GM23338 (cell line): Measurements from ENCODE around the gene TUBB1. TPM values are rescaled to one million over a fixed set of nuclear protein-coding genes. Genes with fewer than 3 reads are reported as not detected.

Source experiments
- ATAC-seq: fragments of 200-7000 bp; cut with Tn5 transposase; 3 replicates; pipeline ENCODE4 v1.9.1; 2020
- DNase-seq: peaks from one replicate; pipeline ENCODE4 v3.0.0-alpha.2; 2015; ENCODE audit warnings: low spot score
- H2AFZ ChIP-seq: fragments of 200-600 bp; sonication (generic); 2 replicates; pipeline ENCODE4 v1.8.0; 2016; ENCODE audit warnings: antibody characterized with exemption, mild to moderate bottlenecking, moderate library complexity
- H3F3A ChIP-seq: fragments of 200-600 bp; sonication (generic); replicated peaks from 2 replicates; pipeline ENCODE4 v1.8.0; 2017; ENCODE audit warnings: antibody characterized with exemption, mixed run types, low read depth
- H3K27ac ChIP-seq: fragments of 200-600 bp; sonication (generic); 2 replicates; pipeline ENCODE4 v1.6.1; 2016; ENCODE audit warnings: low read depth
- H3K27me3 ChIP-seq: fragments of 200-600 bp; sonication (generic); 2 replicates; pipeline ENCODE4 v1.8.0; 2016; ENCODE audit warnings: mild to moderate bottlenecking, mixed run types, moderate library complexity; ENCODE audit not compliant: insufficient read depth
- H3K36me3 ChIP-seq: fragments of 200-600 bp; sonication (generic); 2 replicates; pipeline ENCODE4 v1.8.0; 2016; ENCODE audit warnings: mild to moderate bottlenecking; ENCODE audit not compliant: insufficient read depth
- H3K4me1 ChIP-seq: fragments of 200-600 bp; sonication (generic); 2 replicates; pipeline ENCODE4 v1.8.0; 2016; ENCODE audit warnings: mild to moderate bottlenecking, moderate library complexity; ENCODE audit not compliant: insufficient read depth
- H3K4me2 ChIP-seq: fragments of 200-600 bp; sonication (generic); 2 replicates; pipeline ENCODE4 v1.7.1; 2017; ENCODE audit warnings: mixed run types
- H3K4me3 ChIP-seq: fragments of 200-600 bp; sonication (generic); 2 replicates; pipeline ENCODE4 v1.6.1; 2016; ENCODE audit warnings: mixed run types
- H3K79me2 ChIP-seq: fragments of 200-600 bp; sonication (generic); replicated peaks from 2 replicates; pipeline ENCODE4 v1.8.0; 2017; ENCODE audit warnings: mild to moderate bottlenecking; ENCODE audit not compliant: insufficient read depth
- H3K9me2 ChIP-seq: fragments of 200-600 bp; sonication (generic); 2 replicates; pipeline ENCODE4 v1.8.0; 2017; ENCODE audit not compliant: insufficient read depth
- H4K20me1 ChIP-seq: fragments of 200-600 bp; sonication (generic); replicated peaks from 2 replicates; pipeline ENCODE4 v1.8.0; 2017; ENCODE audit warnings: mild to moderate bottlenecking; ENCODE audit not compliant: insufficient read depth
- H3K27ac Mint-ChIP-seq: 2 replicates; pipeline ENCODE4 v1.8.0; 2020; ENCODE audit warnings: inconsistent platforms, mild to moderate bottlenecking, moderate library complexity, mixed read lengths
- H3K27me3 Mint-ChIP-seq: 3 replicates; pipeline ENCODE4 v1.8.0; 2022; ENCODE audit warnings: low read depth, mild to moderate bottlenecking, moderate library complexity, mixed read lengths, inconsistent platforms; ENCODE audit not compliant: insufficient read depth, poor library complexity
- H3K36me3 Mint-ChIP-seq: 3 replicates; pipeline ENCODE4 v1.8.0; 2021; ENCODE audit warnings: low read depth, mild to moderate bottlenecking, inconsistent platforms, moderate library complexity, mixed read lengths
- H3K4me1 Mint-ChIP-seq: 3 replicates; pipeline ENCODE4 v1.8.0; 2020; ENCODE audit warnings: mild to moderate bottlenecking, inconsistent platforms, mixed read lengths
- H3K4me3 Mint-ChIP-seq: 3 replicates; pipeline ENCODE4 v1.8.0; 2021; ENCODE audit warnings: moderate library complexity, mild to moderate bottlenecking, inconsistent platforms, mixed read lengths
- H3K9me3 Mint-ChIP-seq: 3 replicates; pipeline ENCODE4 v1.8.0; 2020; ENCODE audit warnings: moderate library complexity, mild to moderate bottlenecking, inconsistent platforms, mixed read lengths
- CREB1 ChIP-seq: fragments of 250-450 bp; sonication (Bioruptor Pico); IDR thresholded peaks from 2 replicates; pipeline ENCODE4 v1.5.0; 2020; ENCODE audit warnings: low read depth, mild to moderate bottlenecking, moderate library complexity
- EZH2 ChIP-seq: fragments of 200-600 bp; sonication (generic); IDR thresholded peaks from one replicate; pipeline ENCODE4 v1.8.0; 2017; ENCODE audit warnings: antibody characterized with exemption, mild to moderate bottlenecking, low read depth; ENCODE audit not compliant: unreplicated experiment
- EZH2phosphoT487 ChIP-seq: fragments of 200-600 bp; sonication (generic); IDR thresholded peaks from one replicate; pipeline ENCODE4 v1.8.1; 2018; ENCODE audit warnings: antibody characterized with exemption; ENCODE audit not compliant: unreplicated experiment
- NANOG ChIP-seq: IDR thresholded peaks from 2 replicates; pipeline ENCODE4 v1.6.1; 2016; ENCODE audit warnings: antibody characterized with exemption, borderline replicate concordance
- POLR2AphosphoS5 ChIP-seq: IDR thresholded peaks from 2 replicates; pipeline ENCODE4 v1.6.1; 2016; ENCODE audit warnings: antibody characterized with exemption, low read depth
- ZNF114 ChIP-seq: fragments of 250-450 bp; sonication (Bioruptor Pico); IDR thresholded peaks from 2 replicates; pipeline ENCODE4 v1.5.0; 2020; ENCODE audit warnings: mild to moderate bottlenecking, moderate library complexity
- ZNF331 ChIP-seq: fragments of 250-450 bp; sonication (Bioruptor Pico); IDR thresholded peaks from 2 replicates; pipeline ENCODE4 v1.5.0; 2020; ENCODE audit warnings: low read depth, mild to moderate bottlenecking, moderate library complexity
- polyA plus RNA-seq: library from polyadenylated mRNA; unstranded; fragments of >200 nt; fragmentation: Nextera tagmentation; extraction: Ambion mirVana; gene quantifications from 2 replicates; pipeline ENCODE4 v1.2.1, GENCODE V29; 2016
- total RNA-seq: library from RNA; depleted of rRNA; stranded (reverse); fragments of >200 nt; shearing (Covaris generic); gene quantifications from 2 replicates; pipeline ENCODE4 v1.2.3, GENCODE V29; 2014
- TF ChIP-seq, protein P1 (sequence below): IDR thresholded peaks from one replicate; pipeline ENCODE4 v1.6.1; 2018; ENCODE audit warnings: antibody characterized with exemption; ENCODE audit not compliant: unreplicated experiment
- TF ChIP-seq, protein P2 (sequence below), 2 experiments: fragments of 200-600 bp in 1 of 2; sonication (generic) in 1 of 2; conservative IDR thresholded peaks; 2 replicates each; pipeline versions ENCODE4 v1.5.1 to v1.6.1; 2016 to 2017; ENCODE audit warnings: antibody characterized with exemption in 2 of 2, low read depth in 2 of 2, mild to moderate bottlenecking in 2 of 2, moderate library complexity in 1 of 2
- TF ChIP-seq, protein P3 (sequence below): fragments of 250-450 bp; sonication (Bioruptor Pico); IDR thresholded peaks from 2 replicates; pipeline ENCODE4 v1.5.0; 2020; ENCODE audit warnings: mild to moderate bottlenecking, moderate library complexity

The TUBB1 gene
- total and polyA plus RNA-seq, 2 experiments from 2014 or later, result not detected

DNA sequence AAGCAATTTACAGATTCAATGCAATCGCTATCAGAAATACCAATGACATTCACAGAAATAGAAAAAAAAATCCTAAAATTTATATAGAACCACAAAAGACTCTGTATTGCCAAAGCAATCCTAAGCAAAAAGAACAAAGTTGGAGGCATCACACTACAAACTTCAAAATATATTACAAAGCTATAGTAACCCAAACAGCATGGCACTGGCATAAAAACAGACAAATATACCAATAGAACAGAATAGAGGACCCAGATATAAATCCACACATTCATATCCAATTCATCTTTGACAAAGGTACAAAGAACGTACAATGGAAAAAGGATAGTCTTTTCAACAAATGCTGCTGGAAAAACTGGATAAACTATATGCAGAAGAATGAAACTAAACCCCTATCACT, 49.8 kb upstream of the TUBB1 start:
- Mint-ChIP-seq H3K4me3 (no peak overlapping the region), H3K36me3 (no peaks in the 10 kb centered on the region), H3K27ac (no peak overlapping the region), H3K27me3 (peaks cover 9% of the 10 kb centered on the region), H3K9me3 (peaks cover 6% of the 10 kb centered on the region; the same call in 2 of the 3 replicates), H3K4me1 (no peaks in the 10 kb centered on the region; the same call in 1 of the 3 replicates)
- no peak overlapping the region for H3K27ac ChIP-seq
- H3K79me2 ChIP-seq, result no peaks in the 10 kb centered on the region
- TF ChIP-seq POLR2AphosphoS5, result no peak
- no peak for TF ChIP-seq NANOG
- TF ChIP-seq, protein P1, sequence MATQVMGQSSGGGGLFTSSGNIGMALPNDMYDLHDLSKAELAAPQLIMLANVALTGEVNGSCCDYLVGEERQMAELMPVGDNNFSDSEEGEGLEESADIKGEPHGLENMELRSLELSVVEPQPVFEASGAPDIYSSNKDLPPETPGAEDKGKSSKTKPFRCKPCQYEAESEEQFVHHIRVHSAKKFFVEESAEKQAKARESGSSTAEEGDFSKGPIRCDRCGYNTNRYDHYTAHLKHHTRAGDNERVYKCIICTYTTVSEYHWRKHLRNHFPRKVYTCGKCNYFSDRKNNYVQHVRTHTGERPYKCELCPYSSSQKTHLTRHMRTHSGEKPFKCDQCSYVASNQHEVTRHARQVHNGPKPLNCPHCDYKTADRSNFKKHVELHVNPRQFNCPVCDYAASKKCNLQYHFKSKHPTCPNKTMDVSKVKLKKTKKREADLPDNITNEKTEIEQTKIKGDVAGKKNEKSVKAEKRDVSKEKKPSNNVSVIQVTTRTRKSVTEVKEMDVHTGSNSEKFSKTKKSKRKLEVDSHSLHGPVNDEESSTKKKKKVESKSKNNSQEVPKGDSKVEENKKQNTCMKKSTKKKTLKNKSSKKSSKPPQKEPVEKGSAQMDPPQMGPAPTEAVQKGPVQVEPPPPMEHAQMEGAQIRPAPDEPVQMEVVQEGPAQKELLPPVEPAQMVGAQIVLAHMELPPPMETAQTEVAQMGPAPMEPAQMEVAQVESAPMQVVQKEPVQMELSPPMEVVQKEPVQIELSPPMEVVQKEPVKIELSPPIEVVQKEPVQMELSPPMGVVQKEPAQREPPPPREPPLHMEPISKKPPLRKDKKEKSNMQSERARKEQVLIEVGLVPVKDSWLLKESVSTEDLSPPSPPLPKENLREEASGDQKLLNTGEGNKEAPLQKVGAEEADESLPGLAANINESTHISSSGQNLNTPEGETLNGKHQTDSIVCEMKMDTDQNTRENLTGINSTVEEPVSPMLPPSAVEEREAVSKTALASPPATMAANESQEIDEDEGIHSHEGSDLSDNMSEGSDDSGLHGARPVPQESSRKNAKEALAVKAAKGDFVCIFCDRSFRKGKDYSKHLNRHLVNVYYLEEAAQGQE, result no peak
- TF ChIP-seq, protein P2, sequence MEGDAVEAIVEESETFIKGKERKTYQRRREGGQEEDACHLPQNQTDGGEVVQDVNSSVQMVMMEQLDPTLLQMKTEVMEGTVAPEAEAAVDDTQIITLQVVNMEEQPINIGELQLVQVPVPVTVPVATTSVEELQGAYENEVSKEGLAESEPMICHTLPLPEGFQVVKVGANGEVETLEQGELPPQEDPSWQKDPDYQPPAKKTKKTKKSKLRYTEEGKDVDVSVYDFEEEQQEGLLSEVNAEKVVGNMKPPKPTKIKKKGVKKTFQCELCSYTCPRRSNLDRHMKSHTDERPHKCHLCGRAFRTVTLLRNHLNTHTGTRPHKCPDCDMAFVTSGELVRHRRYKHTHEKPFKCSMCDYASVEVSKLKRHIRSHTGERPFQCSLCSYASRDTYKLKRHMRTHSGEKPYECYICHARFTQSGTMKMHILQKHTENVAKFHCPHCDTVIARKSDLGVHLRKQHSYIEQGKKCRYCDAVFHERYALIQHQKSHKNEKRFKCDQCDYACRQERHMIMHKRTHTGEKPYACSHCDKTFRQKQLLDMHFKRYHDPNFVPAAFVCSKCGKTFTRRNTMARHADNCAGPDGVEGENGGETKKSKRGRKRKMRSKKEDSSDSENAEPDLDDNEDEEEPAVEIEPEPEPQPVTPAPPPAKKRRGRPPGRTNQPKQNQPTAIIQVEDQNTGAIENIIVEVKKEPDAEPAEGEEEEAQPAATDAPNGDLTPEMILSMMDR (conservative IDR thresholded peaks at IDR 0.05; ENCODE audit: low read depth in 2 of 2), result no peak
- no peaks in the 10 kb centered on the region for H4K20me1 ChIP-seq
- H3F3A ChIP-seq, result no peaks in the 10 kb centered on the region
- H3K4me1 ChIP-seq, result no peaks in the 10 kb centered on the region
- no peak overlapping the region for H3K4me2 ChIP-seq
- H3K4me3 ChIP-seq, result no peak overlapping the region
- DNase-seq (no peak), ATAC-seq (no peak)
- H3K9me2 ChIP-seq, result no peaks in the 10 kb centered on the region
- H3K36me3 ChIP-seq, result no peaks in the 10 kb centered on the region
- H3K27me3 ChIP-seq, result no peaks in the 10 kb centered on the region
- H2AFZ ChIP-seq, result no peak overlapping the region

DNA sequence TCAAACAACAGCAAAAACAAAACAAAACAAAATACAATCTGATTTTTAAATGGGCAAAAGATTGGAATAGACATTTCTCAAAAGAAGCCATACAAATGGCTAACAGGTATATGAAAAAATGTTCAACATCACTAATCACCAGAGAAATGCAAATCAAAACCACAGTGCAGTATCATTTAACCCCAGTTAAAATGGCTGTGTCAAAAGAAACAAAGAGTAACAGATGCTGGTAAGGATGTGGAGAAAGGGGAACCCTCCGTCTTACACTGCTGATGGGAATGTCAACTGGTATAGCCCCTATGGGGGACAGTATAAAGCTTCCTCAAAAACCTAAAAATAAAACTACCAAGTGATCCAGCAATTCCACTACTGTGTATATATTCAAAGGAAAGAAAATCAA, 49.1 kb upstream of the TUBB1 start:
- H3K27me3 ChIP-seq, result no peaks in the 10 kb centered on the region
- Mint-ChIP-seq H3K36me3 (no peaks in the 10 kb centered on the region; the same call in 2 of the 3 replicates), H3K27me3 (peaks cover 9% of the 10 kb centered on the region), H3K4me3 (no peak overlapping the region), H3K4me1 (no peaks in the 10 kb centered on the region; the same call in 1 of the 3 replicates), H3K27ac (no peak overlapping the region), H3K9me3 (peaks cover 10% of the 10 kb centered on the region; the same call in 2 of the 3 replicates)
- no peak overlapping the region for H3K4me3 ChIP-seq
- DNase-seq (no peak), ATAC-seq (no peak)
- no peak overlapping the region for H3K4me2 ChIP-seq
- no peaks in the 10 kb centered on the region for H3K79me2 ChIP-seq
- no peak overlapping the region for H2AFZ ChIP-seq
- H3K9me2 ChIP-seq, result no peaks in the 10 kb centered on the region
- H3K27ac ChIP-seq, result no peak overlapping the region
- no peaks in the 10 kb centered on the region for H3K4me1 ChIP-seq
- no peaks in the 10 kb centered on the region for H3F3A ChIP-seq
- H4K20me1 ChIP-seq, result no peaks in the 10 kb centered on the region
- no peaks in the 10 kb centered on the region for H3K36me3 ChIP-seq
- TF ChIP-seq, protein P3, sequence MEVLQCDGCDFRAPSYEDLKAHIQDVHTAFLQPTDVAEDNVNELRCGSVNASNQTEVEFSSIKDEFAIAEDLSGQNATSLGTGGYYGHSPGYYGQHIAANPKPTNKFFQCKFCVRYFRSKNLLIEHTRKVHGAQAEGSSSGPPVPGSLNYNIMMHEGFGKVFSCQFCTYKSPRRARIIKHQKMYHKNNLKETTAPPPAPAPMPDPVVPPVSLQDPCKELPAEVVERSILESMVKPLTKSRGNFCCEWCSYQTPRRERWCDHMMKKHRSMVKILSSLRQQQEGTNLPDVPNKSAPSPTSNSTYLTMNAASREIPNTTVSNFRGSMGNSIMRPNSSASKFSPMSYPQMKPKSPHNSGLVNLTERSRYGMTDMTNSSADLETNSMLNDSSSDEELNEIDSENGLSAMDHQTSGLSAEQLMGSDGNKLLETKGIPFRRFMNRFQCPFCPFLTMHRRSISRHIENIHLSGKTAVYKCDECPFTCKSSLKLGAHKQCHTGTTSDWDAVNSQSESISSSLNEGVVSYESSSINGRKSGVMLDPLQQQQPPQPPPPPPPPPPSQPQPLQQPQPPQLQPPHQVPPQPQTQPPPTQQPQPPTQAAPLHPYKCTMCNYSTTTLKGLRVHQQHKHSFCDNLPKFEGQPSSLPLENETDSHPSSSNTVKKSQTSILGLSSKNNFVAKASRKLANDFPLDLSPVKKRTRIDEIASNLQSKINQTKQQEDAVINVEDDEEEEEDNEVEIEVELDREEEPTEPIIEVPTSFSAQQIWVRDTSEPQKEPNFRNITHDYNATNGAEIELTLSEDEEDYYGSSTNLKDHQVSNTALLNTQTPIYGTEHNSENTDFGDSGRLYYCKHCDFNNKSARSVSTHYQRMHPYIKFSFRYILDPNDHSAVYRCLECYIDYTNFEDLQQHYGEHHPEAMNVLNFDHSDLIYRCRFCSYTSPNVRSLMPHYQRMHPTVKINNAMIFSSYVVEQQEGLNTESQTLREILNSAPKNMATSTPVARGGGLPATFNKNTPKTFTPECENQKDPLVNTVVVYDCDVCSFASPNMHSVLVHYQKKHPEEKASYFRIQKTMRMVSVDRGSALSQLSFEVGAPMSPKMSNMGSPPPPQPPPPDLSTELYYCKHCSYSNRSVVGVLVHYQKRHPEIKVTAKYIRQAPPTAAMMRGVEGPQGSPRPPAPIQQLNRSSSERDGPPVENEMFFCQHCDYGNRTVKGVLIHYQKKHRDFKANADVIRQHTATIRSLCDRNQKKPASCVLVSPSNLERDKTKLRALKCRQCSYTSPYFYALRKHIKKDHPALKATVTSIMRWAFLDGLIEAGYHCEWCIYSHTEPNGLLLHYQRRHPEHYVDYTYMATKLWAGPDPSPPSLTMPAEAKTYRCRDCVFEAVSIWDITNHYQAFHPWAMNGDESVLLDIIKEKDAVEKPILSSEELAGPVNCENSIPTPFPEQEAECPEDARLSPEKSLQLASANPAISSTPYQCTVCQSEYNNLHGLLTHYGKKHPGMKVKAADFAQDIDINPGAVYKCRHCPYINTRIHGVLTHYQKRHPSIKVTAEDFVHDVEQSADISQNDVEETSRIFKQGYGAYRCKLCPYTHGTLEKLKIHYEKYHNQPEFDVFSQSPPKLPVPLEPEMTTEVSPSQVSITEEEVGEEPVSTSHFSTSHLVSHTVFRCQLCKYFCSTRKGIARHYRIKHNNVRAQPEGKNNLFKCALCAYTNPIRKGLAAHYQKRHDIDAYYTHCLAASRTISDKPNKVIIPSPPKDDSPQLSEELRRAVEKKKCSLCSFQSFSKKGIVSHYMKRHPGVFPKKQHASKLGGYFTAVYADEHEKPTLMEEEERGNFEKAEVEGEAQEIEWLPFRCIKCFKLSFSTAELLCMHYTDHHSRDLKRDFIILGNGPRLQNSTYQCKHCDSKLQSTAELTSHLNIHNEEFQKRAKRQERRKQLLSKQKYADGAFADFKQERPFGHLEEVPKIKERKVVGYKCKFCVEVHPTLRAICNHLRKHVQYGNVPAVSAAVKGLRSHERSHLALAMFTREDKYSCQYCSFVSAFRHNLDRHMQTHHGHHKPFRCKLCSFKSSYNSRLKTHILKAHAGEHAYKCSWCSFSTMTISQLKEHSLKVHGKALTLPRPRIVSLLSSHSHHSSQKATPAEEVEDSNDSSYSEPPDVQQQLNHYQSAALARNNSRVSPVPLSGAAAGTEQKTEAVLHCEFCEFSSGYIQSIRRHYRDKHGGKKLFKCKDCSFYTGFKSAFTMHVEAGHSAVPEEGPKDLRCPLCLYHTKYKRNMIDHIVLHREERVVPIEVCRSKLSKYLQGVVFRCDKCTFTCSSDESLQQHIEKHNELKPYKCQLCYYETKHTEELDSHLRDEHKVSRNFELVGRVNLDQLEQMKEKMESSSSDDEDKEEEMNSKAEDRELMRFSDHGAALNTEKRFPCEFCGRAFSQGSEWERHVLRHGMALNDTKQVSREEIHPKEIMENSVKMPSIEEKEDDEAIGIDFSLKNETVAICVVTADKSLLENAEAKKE (CRISPR knock-in tag), result no peak
- TF ChIP-seq CREB1 (CRISPR knock-in tag) (no peak), EZH2phosphoT487 (no peak), ZNF114 (CRISPR knock-in tag) (no peak), ZNF331 (CRISPR knock-in tag) (no peak), POLR2AphosphoS5 (no peak), EZH2 (no peak), NANOG (no peak)
